ENCODE results near the gene DCAF17. TPM values are rescaled to one million over a fixed set of nuclear protein-coding genes. Genes with fewer than 3 reads are reported as not detected.

Gene DCAF17
- polyA plus RNA-seq, 1 experiment: 7.5 TPM

- no peak overlapping the region for H3K4me3 ChIP-seq (ENCODE audit: low read depth, low read length)
- POLR2A ChIA-PET: no interaction called here
- H3K36me3 ChIP-seq (ENCODE audit: control insufficient read depth, insufficient read depth, low read length): no peaks in the 10 kb centered on the region
- no peaks in the 10 kb centered on the region for H3K27me3 ChIP-seq (ENCODE audit: control insufficient read depth, insufficient read depth, low read length)
- CTCF ChIA-PET: no interaction called here
- no peak for TF ChIP-seq CTCF (IDR thresholded peaks at IDR 0.05; ENCODE audit: insufficient read depth, low read depth, low read length)
- no peak for DNase-seq (ENCODE audit: low read depth)
Measured at GRCh38 chr2:171405546-171405945, 28.5 kb upstream of the DCAF17 start.

- H3K36me3 ChIP-seq (ENCODE audit: control insufficient read depth, insufficient read depth, low read length): no peaks in the 10 kb centered on the region
- no peak for DNase-seq (ENCODE audit: low read depth)
- ChIA-PET CTCF (interaction anchor here (0.6 to 1.0 kb wide), 2 partner anchors 10 to 242 kb away, joined by 3 read pairs; no protein-coding TSS in a partner anchor), POLR2A (no interaction called here)
- no peak for TF ChIP-seq CTCF (IDR thresholded peaks at IDR 0.05; ENCODE audit: insufficient read depth, low read depth, low read length)
- H3K4me3 ChIP-seq (ENCODE audit: low read depth, low read length): no peak overlapping the region
- no peaks in the 10 kb centered on the region for H3K27me3 ChIP-seq (ENCODE audit: control insufficient read depth, insufficient read depth, low read length)
Measured at GRCh38 chr2:171406044-171406443, 28.0 kb upstream of the DCAF17 start.

DNA sequence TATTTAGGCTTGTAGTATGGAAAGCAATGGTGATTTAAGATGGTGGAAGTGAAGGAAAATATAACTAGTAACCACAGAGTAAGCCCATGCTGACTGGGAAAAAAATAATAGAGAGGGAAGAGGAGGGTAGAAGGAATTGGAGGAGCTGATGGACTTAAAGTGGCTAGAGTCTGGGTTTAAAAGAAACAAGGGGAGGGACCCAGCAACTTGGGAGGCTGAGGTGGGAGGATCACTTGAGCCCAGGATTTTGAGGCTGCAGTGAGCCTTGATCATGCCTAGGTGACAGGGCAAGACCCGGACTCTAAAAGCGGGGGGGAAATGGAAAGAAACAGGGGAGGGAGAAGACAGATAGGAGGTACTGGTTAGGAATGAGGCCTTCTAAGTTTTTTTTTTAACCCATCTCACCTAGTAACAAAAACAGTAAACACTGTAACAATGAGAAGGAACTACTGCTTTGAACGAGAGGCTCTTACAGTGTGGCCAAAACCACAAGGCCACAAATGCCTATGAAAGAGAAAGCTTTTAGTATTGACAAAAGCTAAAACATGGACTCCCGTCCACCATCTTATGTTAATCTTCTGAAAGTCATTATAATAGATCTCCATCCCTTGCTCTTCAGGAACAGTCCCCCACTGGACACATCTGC lies 26.9 kb upstream of the DCAF17 start:
- no peaks in the 10 kb centered on the region for H3K27me3 ChIP-seq (ENCODE audit: control insufficient read depth, insufficient read depth, low read length)
- ChIA-PET CTCF (interaction anchor here (1.0 kb wide), 1 partner anchor 9 kb away, joined by 3 read pairs; no protein-coding TSS in a partner anchor), POLR2A (no interaction called here)
- H3K4me3 ChIP-seq (ENCODE audit: low read depth, low read length): no peak overlapping the region
- DNase-seq (ENCODE audit: low read depth): no peak
- no peak for TF ChIP-seq CTCF (IDR thresholded peaks at IDR 0.05; ENCODE audit: insufficient read depth, low read depth, low read length)
- H3K36me3 ChIP-seq (ENCODE audit: control insufficient read depth, insufficient read depth, low read length): no peaks in the 10 kb centered on the region

DNA sequence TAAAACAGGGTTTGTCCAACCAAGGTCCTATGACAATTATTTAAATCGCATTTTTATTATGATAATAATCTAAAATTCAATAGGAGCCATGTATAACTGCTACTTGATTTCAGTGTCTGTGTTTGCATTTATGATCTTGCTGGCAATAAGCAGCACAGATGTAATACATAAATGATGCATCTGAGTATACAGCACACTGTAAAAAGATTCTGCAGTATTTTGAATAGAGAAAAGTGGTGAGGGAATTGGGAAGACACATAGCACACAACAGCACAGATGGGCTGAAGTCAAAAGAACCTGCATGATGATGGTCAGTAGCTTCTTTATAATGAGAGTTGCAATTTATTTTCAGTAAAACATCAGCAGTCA lies 26.4 kb upstream of the DCAF17 start:
- no peak overlapping the region for H3K4me3 ChIP-seq (ENCODE audit: low read depth, low read length)
- no peak for TF ChIP-seq CTCF (IDR thresholded peaks at IDR 0.05; ENCODE audit: insufficient read depth, low read depth, low read length)
- ChIA-PET CTCF (interaction anchor here (0.9 kb wide), 1 partner anchor 433 kb away, joined by 3 read pairs; no protein-coding TSS in a partner anchor), POLR2A (no interaction called here)
- H3K36me3 ChIP-seq (ENCODE audit: control insufficient read depth, insufficient read depth, low read length): no peaks in the 10 kb centered on the region
- H3K27me3 ChIP-seq (ENCODE audit: control insufficient read depth, insufficient read depth, low read length): no peaks in the 10 kb centered on the region
- no peak for DNase-seq (ENCODE audit: low read depth)

- H3K36me3 ChIP-seq (ENCODE audit: control insufficient read depth, insufficient read depth, low read length): no peaks in the 10 kb centered on the region
- H3K4me3 ChIP-seq (ENCODE audit: low read depth, low read length): no peak overlapping the region
- no peaks in the 10 kb centered on the region for H3K27me3 ChIP-seq (ENCODE audit: control insufficient read depth, insufficient read depth, low read length)
- ChIA-PET POLR2A (interaction anchor here (0.6 to 0.7 kb wide), 2 partner anchors 222 to 441 kb away, joined by 3 to 5 read pairs; no protein-coding TSS in a partner anchor), CTCF (interaction anchor here (0.5 kb wide), 1 partner anchor 138 kb away, joined by 3 read pairs; no protein-coding TSS in a partner anchor)
- no peak for TF ChIP-seq CTCF (IDR thresholded peaks at IDR 0.05; ENCODE audit: insufficient read depth, low read depth, low read length)
- no peak for DNase-seq (ENCODE audit: low read depth)
Measured at GRCh38 chr2:171409436-171409971, 24.5 kb upstream of the DCAF17 start.

Measured in BJ (cell line).